ENCODE results near the gene NOC2L.

NOC2L gene

GRCh38 chr1:927234-927633, 31.8 kb downstream of the NOC2L start:
- DNase-seq: no peak

- DNase-seq: peak; percentile 50
Observed at GRCh38 chr1:925561-926421, 33.3 kb downstream of the NOC2L start.

- DNase-seq: peak; percentile 52
Observed at GRCh38 chr1:924656-925560, 34.1 kb downstream of the NOC2L start.

- no peak for DNase-seq
Observed at GRCh38 chr1:923991-924655, 34.9 kb downstream of the NOC2L start.

- DNase-seq: peak; percentile 86
Observed at GRCh38 chr1:923131-923990, 35.7 kb downstream of the NOC2L start, which contains the start of gene SAMD11. SAMD11 (plus strand) TSS chr1:923923; CDS start chr1:924432, 509 bp downstream.

- peak; percentile 86 for DNase-seq
Observed at GRCh38 chr1:921011-921837, 37.8 kb downstream of the NOC2L start.

- peak; percentile 62 for DNase-seq
Observed at GRCh38 chr1:920521-920920, 38.5 kb downstream of the NOC2L start.

- DNase-seq: peak; percentile 44
Observed at GRCh38 chr1:920010-920409, 39.0 kb downstream of the NOC2L start.

GRCh38 chr1:919271-919872, 39.7 kb downstream of the NOC2L start:
- no peak for DNase-seq

GRCh38 chr1:918843-919242, 40.2 kb downstream of the NOC2L start:
- no peak for DNase-seq

- DNase-seq: no peak
Observed at GRCh38 chr1:918353-918752, 40.7 kb downstream of the NOC2L start.

GRCh38 chr1:917466-918091, 41.5 kb downstream of the NOC2L start:
- DNase-seq: no peak

- DNase-seq: no peak
Observed at GRCh38 chr1:917076-917459, 42.0 kb downstream of the NOC2L start.

- DNase-seq: peak; percentile 39
Observed at GRCh38 chr1:916173-917075, 42.6 kb downstream of the NOC2L start.

- DNase-seq: no peak
Observed at GRCh38 chr1:915295-916172, 43.5 kb downstream of the NOC2L start.

- no peak for DNase-seq
Observed at GRCh38 chr1:914891-915280, 44.2 kb downstream of the NOC2L start.

- no peak for DNase-seq
Observed at GRCh38 chr1:914131-914890, 44.7 kb downstream of the NOC2L start.

Measured in COR-L47 (cell line).